OCI-LY7 (cell line): ENCODE data around the gene DNAH7. TPM values are rescaled to one million over a fixed set of nuclear protein-coding genes. Genes with fewer than 3 reads are reported as not detected.

Experiments used
- BruUV-seq: library from RNA; stranded (reverse); fragments of 400-500 nt; replicated peaks from 2 replicates; lab custom pipeline; 2021; lab: Mats Ljungman, UMichigan
- CTCF ChIA-PET: fragments of 300-600 bp; sonication (Branson Sonifier 250); formaldehyde crosslinking; loops from one replicate; lab custom pipeline; 2022; ENCODE audit warnings: antibody characterized with exemption; ENCODE audit not compliant: unreplicated experiment; lab: Charles Lee
- POLR2A ChIA-PET: fragments of 300-600 bp; sonication (Branson Sonifier 250); formaldehyde crosslinking; loops from one replicate; lab custom pipeline; 2022; ENCODE audit warnings: antibody characterized with exemption; lab: Charles Lee
- DNase-seq: peaks from one replicate; pipeline ENCODE4 v3.0.0-alpha.2; 2015; ENCODE audit warnings: low spot score
- H2AFZ ChIP-seq: fragments of 200-600 bp; sonication (generic), shearing (Covaris generic); 2 replicates; pipeline ENCODE4 v1.6.1; 2014; ENCODE audit warnings: mild to moderate bottlenecking, antibody characterized with exemption, low read length, moderate library complexity
- H3K27ac ChIP-seq: fragments of 200-600 bp; sonication (generic); 2 replicates; pipeline ENCODE4 v1.5.1; 2014; ENCODE audit warnings: mixed run types, low read depth, mild to moderate bottlenecking, moderate library complexity, low read length, inconsistent platforms; ENCODE audit not compliant: poor library complexity, severe bottlenecking
- H3K36me3 ChIP-seq: fragments of 200-600 bp; sonication (generic); 2 replicates; pipeline ENCODE4 v1.6.1; 2014; ENCODE audit warnings: mild to moderate bottlenecking, antibody characterized with exemption, low read length, moderate library complexity, mixed read lengths; ENCODE audit not compliant: insufficient read depth
- H3K4me1 ChIP-seq: fragments of 200-600 bp; sonication (generic); 2 replicates; pipeline ENCODE4 v1.5.1; 2014; ENCODE audit warnings: mild to moderate bottlenecking, low read length; ENCODE audit not compliant: insufficient read depth, poor library complexity, severe bottlenecking
- H3K4me2 ChIP-seq: fragments of 200-600 bp; sonication (generic); 2 replicates; pipeline ENCODE4 v1.6.1; 2014; ENCODE audit warnings: mild to moderate bottlenecking, low read length
- H3K4me3 ChIP-seq: fragments of 200-600 bp; sonication (generic); 2 replicates; pipeline ENCODE4 v1.5.1; 2014; ENCODE audit warnings: mild to moderate bottlenecking, low read depth, low read length; ENCODE audit not compliant: poor library complexity, severe bottlenecking
- H3K79me2 ChIP-seq: fragments of 200-600 bp; sonication (generic); 2 replicates; pipeline ENCODE4 v1.6.1; 2016; ENCODE audit warnings: low read depth, mild to moderate bottlenecking, low read length, moderate library complexity, mixed read lengths; ENCODE audit not compliant: insufficient read depth
- H3K9me2 ChIP-seq: fragments of 200-600 bp; sonication (generic); 2 replicates; pipeline ENCODE4 v1.6.1; 2016; ENCODE audit warnings: mild to moderate bottlenecking, low read length, mixed read lengths; ENCODE audit not compliant: insufficient read depth
- H3K9me3 ChIP-seq: fragments of 200-600 bp; sonication (generic); 2 replicates; pipeline ENCODE4 v1.6.1; 2014; ENCODE audit warnings: mild to moderate bottlenecking, mixed run types, low read length, mixed read lengths
- H4K20me1 ChIP-seq: fragments of 200-600 bp; sonication (generic); 2 replicates; pipeline ENCODE4 v1.6.1; 2014; ENCODE audit warnings: mild to moderate bottlenecking, antibody characterized with exemption, low read length, moderate library complexity, mixed read lengths; ENCODE audit not compliant: insufficient read depth
- EZH2phosphoT487 ChIP-seq: fragments of 200-600 bp; sonication (generic); IDR thresholded peaks from 2 replicates; pipeline ENCODE4 v1.6.1; 2018; ENCODE audit warnings: low read depth, borderline replicate concordance, mild to moderate bottlenecking, mixed run types, antibody characterized with exemption, low read length, moderate library complexity, mixed read lengths
- intact Hi-C: fragments of 100-400 bp; cut with micrococcal nuclease; formaldehyde crosslinking; loops from one replicate; pipeline ENCODE4 v1.10.0; 2022; ENCODE audit not compliant: unreplicated experiment
- total RNA-seq, 2 experiments: library from RNA; depleted of rRNA in 1 of 2; stranded (reverse); fragments of >200 nt in 1 of 2; shearing (Covaris generic) in 1 of 2; gene quantifications; 2 replicates each; pipeline ENCODE4 v1.2.3, GENCODE V29; 2014 to 2022
- TF ChIP-seq, protein P1 (sequence below): fragments of 200-600 bp; sonication (generic); conservative IDR thresholded peaks from 2 replicates; pipeline ENCODE4 v1.5.1; 2014; ENCODE audit warnings: mild to moderate bottlenecking, antibody characterized with exemption, low read length, moderate library complexity, mixed read lengths

DNAH7 gene
- total RNA-seq, 2 experiments from 2014 or later, result not detected

DNA sequence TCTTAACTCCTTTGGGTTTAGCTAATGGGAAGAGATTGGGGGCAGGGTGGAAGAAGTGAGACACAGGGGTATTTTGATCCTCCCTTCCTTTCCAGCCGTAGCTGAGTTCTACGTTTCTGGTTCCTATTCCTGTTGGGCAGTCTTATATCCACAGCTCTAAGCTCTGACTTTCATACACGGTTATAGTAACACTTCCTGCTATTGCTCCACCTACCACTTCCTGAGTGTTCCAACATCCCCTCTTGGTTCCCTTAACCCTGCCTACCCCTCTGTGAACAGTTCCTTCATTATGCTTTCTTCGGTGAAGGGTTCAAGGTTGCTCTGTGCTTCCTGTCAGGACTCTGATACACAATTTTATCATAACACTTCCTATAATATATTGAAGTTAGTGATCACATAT, 205.1 kb downstream of the DNAH7 start:
- no TSS peak for BruUV-seq

GRCh38 chr2:195863121-195863520, 205.5 kb downstream of the DNAH7 start:
- BruUV-seq, result no TSS peak
- Histone ChIP-seq H3K36me3 (no peaks in the 10 kb centered on the region), H2AFZ (no peak overlapping the region), H3K4me2 (no peak overlapping the region), H3K9me2 (no peaks in the 10 kb centered on the region), H3K9me3 (no peaks in the 10 kb centered on the region), H3K4me3 (no peak overlapping the region), H3K79me2 (no peaks in the 10 kb centered on the region), H3K4me1 (no peaks in the 10 kb centered on the region), H4K20me1 (no peaks in the 10 kb centered on the region), H3K27ac (no peak overlapping the region)
- ChIA-PET CTCF (no interaction called here), POLR2A (interaction anchor here (0.7 to 1.5 kb wide), 2 partner anchors 20 to 55 kb away, joined by 3 read pairs; no protein-coding TSS in a partner anchor)
- no peak for DNase-seq
- TF ChIP-seq, protein P1, sequence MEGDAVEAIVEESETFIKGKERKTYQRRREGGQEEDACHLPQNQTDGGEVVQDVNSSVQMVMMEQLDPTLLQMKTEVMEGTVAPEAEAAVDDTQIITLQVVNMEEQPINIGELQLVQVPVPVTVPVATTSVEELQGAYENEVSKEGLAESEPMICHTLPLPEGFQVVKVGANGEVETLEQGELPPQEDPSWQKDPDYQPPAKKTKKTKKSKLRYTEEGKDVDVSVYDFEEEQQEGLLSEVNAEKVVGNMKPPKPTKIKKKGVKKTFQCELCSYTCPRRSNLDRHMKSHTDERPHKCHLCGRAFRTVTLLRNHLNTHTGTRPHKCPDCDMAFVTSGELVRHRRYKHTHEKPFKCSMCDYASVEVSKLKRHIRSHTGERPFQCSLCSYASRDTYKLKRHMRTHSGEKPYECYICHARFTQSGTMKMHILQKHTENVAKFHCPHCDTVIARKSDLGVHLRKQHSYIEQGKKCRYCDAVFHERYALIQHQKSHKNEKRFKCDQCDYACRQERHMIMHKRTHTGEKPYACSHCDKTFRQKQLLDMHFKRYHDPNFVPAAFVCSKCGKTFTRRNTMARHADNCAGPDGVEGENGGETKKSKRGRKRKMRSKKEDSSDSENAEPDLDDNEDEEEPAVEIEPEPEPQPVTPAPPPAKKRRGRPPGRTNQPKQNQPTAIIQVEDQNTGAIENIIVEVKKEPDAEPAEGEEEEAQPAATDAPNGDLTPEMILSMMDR, result no peak
- TF ChIP-seq EZH2phosphoT487, result no peak
- intact Hi-C loops, result no loop called here

More for the DNA sequence above, 205.1 kb downstream of the DNAH7 start:
- no peak for DNase-seq
- Histone ChIP-seq H3K9me2 (no peaks in the 10 kb centered on the region), H3K27ac (no peak overlapping the region), H3K9me3 (no peaks in the 10 kb centered on the region), H2AFZ (no peak overlapping the region), H3K4me2 (no peak overlapping the region), H4K20me1 (no peaks in the 10 kb centered on the region), H3K4me1 (no peaks in the 10 kb centered on the region), H3K36me3 (no peaks in the 10 kb centered on the region), H3K79me2 (no peaks in the 10 kb centered on the region), H3K4me3 (no peak overlapping the region)
- TF ChIP-seq EZH2phosphoT487, result no peak
- TF ChIP-seq, protein P1, result no peak
- CTCF ChIA-PET, result no interaction called here
- intact Hi-C loops, result no loop called here
- POLR2A ChIA-PET, result interaction anchor here (0.7 to 1.5 kb wide), 2 partner anchors 20 to 56 kb away, joined by 3 read pairs; no protein-coding TSS in a partner anchor

DNA sequence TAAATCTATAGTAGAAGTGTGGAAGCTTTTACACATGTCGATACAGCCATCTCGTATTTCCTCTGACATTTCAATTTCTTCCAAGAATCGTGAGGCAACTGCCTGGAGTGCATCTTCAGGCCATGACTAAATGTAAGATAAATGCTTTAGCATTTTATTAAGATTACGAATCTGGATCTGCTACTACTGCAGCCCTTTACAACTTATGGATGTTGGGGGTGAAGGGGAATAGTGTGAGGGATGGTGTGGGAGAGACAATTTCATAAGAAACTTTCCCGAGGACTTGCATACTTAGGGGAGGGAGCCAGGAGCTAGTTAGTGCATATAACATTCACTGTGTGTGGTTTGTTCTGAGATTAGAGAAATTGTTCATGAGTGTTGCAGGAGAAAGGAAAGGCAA, 206.8 kb downstream of the DNAH7 start:
- Histone ChIP-seq H3K79me2 (no peaks in the 10 kb centered on the region), H3K27ac (no peak overlapping the region), H3K4me1 (no peaks in the 10 kb centered on the region), H3K4me3 (no peak overlapping the region), H4K20me1 (no peaks in the 10 kb centered on the region), H3K9me3 (no peaks in the 10 kb centered on the region), H3K36me3 (no peaks in the 10 kb centered on the region), H3K9me2 (no peaks in the 10 kb centered on the region), H3K4me2 (no peak overlapping the region), H2AFZ (no peak overlapping the region)
- TF ChIP-seq EZH2phosphoT487, result no peak
- TF ChIP-seq, protein P1, result no peak
- CTCF ChIA-PET, result no interaction called here
- intact Hi-C loops, result no loop called here
- no peak for DNase-seq
- POLR2A ChIA-PET, result interaction anchor here (0.6 to 1.3 kb wide), 5 partner anchors 8 to 870 kb away, joined by 3 to 4 read pairs (median 3); no protein-coding TSS in a partner anchor
- BruUV-seq, result no TSS peak
